ENCODE measurements around the gene TLCD1.

Gene TLCD1

DNA sequence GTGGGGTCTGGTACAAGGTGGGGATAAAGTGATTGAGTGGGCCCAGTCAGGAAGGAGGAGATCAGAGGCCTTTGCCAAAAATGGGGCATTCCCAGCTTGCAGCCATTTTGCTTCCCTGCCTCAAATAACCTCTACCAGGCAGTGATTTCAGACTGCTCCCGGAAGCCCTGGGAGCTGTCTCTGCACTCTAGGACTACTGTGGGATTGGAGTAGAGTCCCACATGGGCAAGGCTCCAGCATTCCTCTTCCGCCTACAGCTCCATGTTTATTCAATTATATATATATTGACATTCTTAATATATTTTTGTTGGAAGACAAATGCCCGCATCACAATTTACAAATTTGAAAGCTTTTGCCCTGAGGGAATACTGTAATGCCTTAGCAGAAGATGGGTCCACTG lies 50.5 kb downstream of the TLCD1 start:
- DNase-seq = no peak

Measured in activated effector memory CD4-positive, alpha-beta T cell treated with anti-CD3 and anti-CD28 coated beads, Interleukin-2, amount 50 U/mL, for 16 hours (primary cell).